Measurements from ENCODE around the gene KCNIP4. TPM values are rescaled to one million over a fixed set of nuclear protein-coding genes. Genes with fewer than 3 reads are reported as not detected.
A peak's percentile ranks its signal among the peaks of the same experiment; 100 is the strongest.

KCNIP4 gene
- total RNA-seq, 1 donor from 2014 or later: not detected

GRCh38 chr4:20723019-20723418 is 1225.6 kb downstream of the KCNIP4 start:
- ATAC-seq (no peak), DNase-seq (no peak)
- intact Hi-C loops (cut with DNase I): no loop called here
- no peak overlapping the region for H3K4me3 ChIP-seq
- H3K27me3 ChIP-seq (ENCODE audit: low read depth): no peaks in the 10 kb centered on the region
- TF ChIP-seq, protein P1, sequence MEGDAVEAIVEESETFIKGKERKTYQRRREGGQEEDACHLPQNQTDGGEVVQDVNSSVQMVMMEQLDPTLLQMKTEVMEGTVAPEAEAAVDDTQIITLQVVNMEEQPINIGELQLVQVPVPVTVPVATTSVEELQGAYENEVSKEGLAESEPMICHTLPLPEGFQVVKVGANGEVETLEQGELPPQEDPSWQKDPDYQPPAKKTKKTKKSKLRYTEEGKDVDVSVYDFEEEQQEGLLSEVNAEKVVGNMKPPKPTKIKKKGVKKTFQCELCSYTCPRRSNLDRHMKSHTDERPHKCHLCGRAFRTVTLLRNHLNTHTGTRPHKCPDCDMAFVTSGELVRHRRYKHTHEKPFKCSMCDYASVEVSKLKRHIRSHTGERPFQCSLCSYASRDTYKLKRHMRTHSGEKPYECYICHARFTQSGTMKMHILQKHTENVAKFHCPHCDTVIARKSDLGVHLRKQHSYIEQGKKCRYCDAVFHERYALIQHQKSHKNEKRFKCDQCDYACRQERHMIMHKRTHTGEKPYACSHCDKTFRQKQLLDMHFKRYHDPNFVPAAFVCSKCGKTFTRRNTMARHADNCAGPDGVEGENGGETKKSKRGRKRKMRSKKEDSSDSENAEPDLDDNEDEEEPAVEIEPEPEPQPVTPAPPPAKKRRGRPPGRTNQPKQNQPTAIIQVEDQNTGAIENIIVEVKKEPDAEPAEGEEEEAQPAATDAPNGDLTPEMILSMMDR (IDR thresholded peaks at IDR 0.05): no peak
- no peak overlapping the region for H3K27ac ChIP-seq
- peaks cover 7% of the 10 kb centered on the region for H3K9me3 ChIP-seq
- H3K36me3 ChIP-seq: peaks cover 80% of the 10 kb centered on the region
- no peaks in the 10 kb centered on the region for H3K4me1 ChIP-seq

- H3K4me3 ChIP-seq: no peak overlapping the region
- H3K4me1 ChIP-seq: no peaks in the 10 kb centered on the region
- intact Hi-C loops (cut with DNase I): no loop called here
- no peaks in the 10 kb centered on the region for H3K9me3 ChIP-seq
- DNase-seq: no peak
- no peak overlapping the region for H3K27ac ChIP-seq
- peaks cover 74% of the 10 kb centered on the region for H3K36me3 ChIP-seq
- ATAC-seq: no peak
- TF ChIP-seq, protein P1 (IDR thresholded peaks at IDR 0.05): no peak
- no peaks in the 10 kb centered on the region for H3K27me3 ChIP-seq (ENCODE audit: low read depth)
Observed at GRCh38 chr4:20711335-20711734, 1237.2 kb downstream of the KCNIP4 start.

DNA sequence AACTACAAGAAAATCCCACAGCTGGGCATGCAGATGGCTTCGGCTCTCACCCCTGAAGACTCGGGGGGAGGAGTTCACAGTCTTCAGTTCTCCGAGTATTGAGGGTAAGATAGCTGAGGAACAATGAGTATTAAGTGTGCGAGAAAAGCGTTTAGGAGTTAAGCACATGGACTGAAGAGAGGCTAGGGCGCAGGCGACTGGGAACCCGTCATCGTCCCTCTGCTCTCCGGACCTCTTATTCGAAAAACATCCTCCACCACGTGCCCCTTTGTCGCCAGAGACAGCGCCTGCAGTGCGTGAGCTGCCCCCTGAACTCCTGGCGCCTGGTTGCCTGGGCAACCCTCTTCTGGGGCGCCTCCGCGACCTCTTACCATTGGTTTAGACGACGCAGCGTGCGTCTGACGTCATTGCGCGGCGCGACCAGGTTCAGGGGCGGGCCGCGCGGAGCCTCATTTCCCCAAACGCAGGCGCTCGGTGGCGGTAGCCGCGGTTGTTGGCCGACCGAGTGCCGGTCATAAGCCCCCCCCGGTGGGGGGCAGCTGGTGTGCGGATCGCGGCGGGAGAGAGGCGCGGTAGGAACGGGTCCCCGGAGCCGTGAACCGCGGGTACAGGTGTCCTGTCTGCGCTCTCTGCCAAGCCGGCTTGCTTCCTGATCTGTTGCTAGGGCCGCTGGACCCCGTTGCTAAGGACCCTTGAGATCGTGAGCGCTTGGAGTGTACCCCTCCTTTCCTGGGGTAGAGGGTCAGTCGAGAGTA is 1248.4 kb downstream of the KCNIP4 start, which contains the start of gene PACRGL:
Gene PACRGL (plus strand): TSS at position 452 of the 755 bp plus-strand sequence. CDS start 4,024 bp downstream, outside the sequence.
- ATAC-seq (peak; percentile 100), DNase-seq (peak; percentile 97)
- intact Hi-C loops (cut with DNase I): no loop called here
- TF ChIP-seq, protein P1 (IDR thresholded peaks at IDR 0.05): no peak
- Histone ChIP-seq H3K27ac (peak within 1 kb of the TSS; percentile 88), H3K36me3 (peaks cover 10% of the 10 kb centered on the region), H3K9me3 (no peaks in the 10 kb centered on the region), H3K27me3 (ENCODE audit: low read depth) (peaks cover 7% of the 10 kb centered on the region), H3K4me3 (peak within 1 kb of the TSS; percentile 98), H3K4me1 (peaks cover 15% of the 10 kb centered on the region)

DNA sequence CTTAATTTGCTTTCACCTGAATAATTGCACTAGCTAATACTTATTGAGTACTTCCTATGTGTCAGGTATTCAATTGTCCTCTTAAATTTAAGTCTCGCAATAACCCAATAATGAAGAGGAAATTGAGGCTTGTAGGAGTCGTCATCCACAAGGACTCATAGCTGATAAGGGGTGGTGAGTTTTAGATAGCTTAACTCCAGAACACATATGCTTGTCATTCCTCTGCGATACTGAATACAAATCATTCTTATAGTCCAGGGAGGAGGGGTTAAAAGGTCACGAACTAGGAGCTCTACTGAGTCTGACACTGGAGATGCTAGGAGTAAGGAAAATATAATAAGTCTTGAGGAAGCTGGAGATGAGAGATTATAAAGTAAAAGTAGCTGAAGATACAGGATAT is 1249.8 kb downstream of the KCNIP4 start:
- TF ChIP-seq, protein P1 (IDR thresholded peaks at IDR 0.05): no peak
- DNase-seq: no peak
- H3K4me3 ChIP-seq: no peak overlapping the region
- intact Hi-C loops (cut with DNase I): no loop called here
- H3K36me3 ChIP-seq: no peaks in the 10 kb centered on the region
- H3K4me1 ChIP-seq: peaks cover 15% of the 10 kb centered on the region
- peaks cover 7% of the 10 kb centered on the region for H3K27me3 ChIP-seq (ENCODE audit: low read depth)
- no peak for ATAC-seq
- H3K27ac ChIP-seq: no peak overlapping the region
- H3K9me3 ChIP-seq: no peaks in the 10 kb centered on the region

DNA sequence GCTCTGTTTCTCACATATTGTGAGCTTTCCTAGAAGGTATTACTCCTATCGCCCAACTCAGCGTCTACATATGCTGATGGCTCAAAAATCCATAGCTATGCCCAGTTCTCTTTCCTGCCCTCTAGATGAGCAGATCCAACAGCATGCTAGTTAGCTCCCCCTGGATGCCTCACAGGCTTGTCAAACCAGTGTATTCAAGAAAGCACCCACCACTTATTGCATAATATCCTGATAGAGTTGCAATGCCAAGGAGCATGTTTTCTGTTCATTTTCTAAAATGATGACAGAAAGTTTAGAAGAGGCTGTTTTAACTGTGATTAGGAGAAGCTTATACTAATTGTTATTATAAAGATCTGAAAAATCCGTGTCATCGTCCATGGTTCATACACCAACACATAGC is 1250.2 kb downstream of the KCNIP4 start:
- Histone ChIP-seq H3K9me3 (no peaks in the 10 kb centered on the region), H3K4me3 (no peak overlapping the region), H3K36me3 (no peaks in the 10 kb centered on the region), H3K4me1 (peaks cover 15% of the 10 kb centered on the region), H3K27me3 (ENCODE audit: low read depth) (peaks cover 7% of the 10 kb centered on the region), H3K27ac (no peak overlapping the region)
- intact Hi-C loops (cut with DNase I): no loop called here
- DNase-seq (no peak), ATAC-seq (no peak)
- TF ChIP-seq, protein P1 (IDR thresholded peaks at IDR 0.05): no peak

Measured in lower lobe of right lung (tissue), 2 donors.